Right lobe of liver (tissue), 6 donors: ENCODE measurements around the gene FAM32A. TPM values are rescaled to one million over a fixed set of nuclear protein-coding genes. Genes with fewer than 3 reads are reported as not detected.

ENCODE experiments used
- ATAC-seq, 4 donors: fragments of 200-7000 bp; cut with Tn5 transposase; one replicate each; pipeline ENCODE4 v1.9.1; 2020; ENCODE audit warnings: mild to moderate bottlenecking in 4 of 4, moderate library complexity in 4 of 4
- DNase-seq, 3 donors: peaks; one replicate each; pipeline ENCODE4 v3.0.0-alpha.2; 2020
- H3K27ac ChIP-seq, 3 donors: fragments of 200-600 bp; one replicate each; pipeline ENCODE4 v1.8.0; 2022
- H3K27me3 ChIP-seq, 2 donors: fragments of 200-600 bp; one replicate each; pipeline ENCODE4 v1.8.0; 2022
- H3K36me3 ChIP-seq, 4 donors: fragments of 200-600 bp; sonication (generic) in 1 of 4; one replicate each; pipeline versions ENCODE4 v1.5.1 to v1.8.0; 2017 to 2022; ENCODE audit warnings: control low read depth in 1 of 4
- H3K4me1 ChIP-seq, 4 donors: fragments of 200-600 bp; sonication (generic) in 1 of 4; one replicate each; pipeline versions ENCODE4 v1.5.1 to v1.8.0; 2017 to 2022; ENCODE audit warnings: control low read depth in 1 of 4
- H3K4me3 ChIP-seq, 3 donors: fragments of 200-600 bp; one replicate each; pipeline ENCODE4 v1.8.0; 2022
- H3K9me3 ChIP-seq, 4 donors: fragments of 200-600 bp; sonication (generic) in 1 of 4; one replicate each; pipeline versions ENCODE4 v1.5.1 to v1.8.0; 2017 to 2022; ENCODE audit warnings: control low read depth in 1 of 4
- POLR2A ChIP-seq: fragments of 450-650 bp; IDR thresholded peaks from one replicate; pipeline ENCODE4 v1.6.1; 2017; ENCODE audit warnings: antibody characterized with exemption, mild to moderate bottlenecking
- WGBS: methylation state at CpG from one replicate; pipeline ENCODE4 v1.1.6; 2018; ENCODE audit warnings: low coverage, low lambda C conversion rate; ENCODE audit not compliant: insufficient coverage; ENCODE audit errors: missing lambda C conversion rate; 5-methylcytosine and 5-hydroxymethylcytosine counted together
- intact Hi-C, 2 donors: fragments of 100-400 bp; cut with DNase I; formaldehyde crosslinking; loops; one replicate each; pipeline versions ENCODE4 v1.11.2 to v1.14.1; 2022
- total RNA-seq, 6 experiments: library from RNA; depleted of rRNA in 2 of 6; stranded (reverse); fragments of >200 nt in 2 of 6; fragmentation: NEBNext Ultra II Directional in 3 of 6; extraction: Animal tissue kit (Norgen Biotek cat#: 25700) in 3 of 6; gene quantifications; one replicate each; pipeline versions ENCODE4 v1.1.0 to v1.2.4, GENCODE V29; 2016 to 2023
- TF ChIP-seq, protein P1 (sequence below), 4 donors: fragments of 200-600 bp in 3 of 4; fragments of 450-650 bp in 1 of 4; IDR thresholded peaks; one replicate each; pipeline versions ENCODE4 v1.5.1 to v1.8.0; 2016 to 2022; ENCODE audit warnings: antibody characterized with exemption in 4 of 4, mild to moderate bottlenecking in 2 of 4
- donor health status: DM: no; HTN: yes; CAD: no.
- donor health status: DM: no; HTN: no; CAD: no.
- donor health status: DM: no; HTN: no; CAD: no.
- donor health status: DM: no; HTN: yes; CAD: no.
- donor health status: DM: no; HTN: yes; CAD: no.

FAM32A gene
- total RNA-seq, 6 experiments from 2014 or later, result 32.1 to 65.8 (median 37.5) TPM

DNA sequence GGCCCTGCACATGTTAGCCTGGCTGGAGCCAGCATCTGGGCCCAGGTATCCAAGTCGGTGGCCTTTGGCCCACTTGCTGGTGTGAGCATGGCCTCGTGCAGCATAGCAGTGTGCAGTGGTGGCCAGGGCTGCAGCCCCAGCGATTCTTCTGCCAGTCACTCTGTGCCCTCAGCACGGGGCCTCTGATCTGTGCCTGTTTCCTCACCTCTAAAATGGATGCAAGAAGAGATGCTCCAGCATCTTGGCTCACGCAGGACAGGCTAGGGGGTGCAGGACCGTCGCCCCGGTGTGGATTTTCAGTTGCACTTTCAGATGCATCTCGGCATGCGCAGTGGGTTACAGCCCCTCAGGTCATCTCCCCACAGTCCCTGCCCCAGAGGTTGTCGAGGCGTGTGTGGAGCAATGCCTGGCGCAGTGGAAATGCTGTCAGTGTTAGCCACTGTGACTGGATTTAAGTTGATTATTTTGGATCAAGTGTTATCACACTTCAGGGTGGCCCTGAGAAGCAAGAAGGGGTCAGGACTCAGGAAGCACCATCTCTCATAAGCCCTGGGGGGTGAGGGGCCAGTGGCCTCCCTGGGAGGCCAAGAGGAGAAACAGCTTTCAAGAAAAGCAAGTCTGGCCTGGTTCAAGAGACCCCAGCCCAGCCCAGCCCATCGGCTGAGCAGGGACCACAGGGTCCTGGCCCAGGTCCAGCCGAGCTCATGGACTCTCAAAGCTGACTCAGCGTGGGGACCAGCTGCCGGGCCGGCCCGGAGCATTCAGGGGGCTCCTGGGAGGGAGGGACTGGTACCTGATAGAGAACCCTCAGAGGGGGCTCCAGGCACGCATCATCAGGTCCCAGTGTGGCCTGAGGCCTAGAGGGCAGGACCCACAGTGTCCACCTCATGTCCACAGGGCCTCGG lies 40.3 kb downstream of the FAM32A start:
- 100% methylated on average over 2 of the region's 21 CpGs for WGBS
- Histone ChIP-seq H3K4me3 (no peak overlapping the region), H3K4me1 (no peaks in the 10 kb centered on the region), H3K27me3 (no peaks in the 10 kb centered on the region), H3K27ac (no peak overlapping the region), H3K36me3 (peaks cover 0 to 70% (median 39%) of the 10 kb centered on the region in 4 donors), H3K9me3 (no peaks in the 10 kb centered on the region)
- TF ChIP-seq POLR2A, result no peak
- TF ChIP-seq, protein P1, sequence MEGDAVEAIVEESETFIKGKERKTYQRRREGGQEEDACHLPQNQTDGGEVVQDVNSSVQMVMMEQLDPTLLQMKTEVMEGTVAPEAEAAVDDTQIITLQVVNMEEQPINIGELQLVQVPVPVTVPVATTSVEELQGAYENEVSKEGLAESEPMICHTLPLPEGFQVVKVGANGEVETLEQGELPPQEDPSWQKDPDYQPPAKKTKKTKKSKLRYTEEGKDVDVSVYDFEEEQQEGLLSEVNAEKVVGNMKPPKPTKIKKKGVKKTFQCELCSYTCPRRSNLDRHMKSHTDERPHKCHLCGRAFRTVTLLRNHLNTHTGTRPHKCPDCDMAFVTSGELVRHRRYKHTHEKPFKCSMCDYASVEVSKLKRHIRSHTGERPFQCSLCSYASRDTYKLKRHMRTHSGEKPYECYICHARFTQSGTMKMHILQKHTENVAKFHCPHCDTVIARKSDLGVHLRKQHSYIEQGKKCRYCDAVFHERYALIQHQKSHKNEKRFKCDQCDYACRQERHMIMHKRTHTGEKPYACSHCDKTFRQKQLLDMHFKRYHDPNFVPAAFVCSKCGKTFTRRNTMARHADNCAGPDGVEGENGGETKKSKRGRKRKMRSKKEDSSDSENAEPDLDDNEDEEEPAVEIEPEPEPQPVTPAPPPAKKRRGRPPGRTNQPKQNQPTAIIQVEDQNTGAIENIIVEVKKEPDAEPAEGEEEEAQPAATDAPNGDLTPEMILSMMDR (IDR thresholded peaks at IDR 0.05), result no peak
- no peak for ATAC-seq
- intact Hi-C loops, result no loop called here
- DNase-seq, result peak in 1 of 3 donors; percentile 48

DNA sequence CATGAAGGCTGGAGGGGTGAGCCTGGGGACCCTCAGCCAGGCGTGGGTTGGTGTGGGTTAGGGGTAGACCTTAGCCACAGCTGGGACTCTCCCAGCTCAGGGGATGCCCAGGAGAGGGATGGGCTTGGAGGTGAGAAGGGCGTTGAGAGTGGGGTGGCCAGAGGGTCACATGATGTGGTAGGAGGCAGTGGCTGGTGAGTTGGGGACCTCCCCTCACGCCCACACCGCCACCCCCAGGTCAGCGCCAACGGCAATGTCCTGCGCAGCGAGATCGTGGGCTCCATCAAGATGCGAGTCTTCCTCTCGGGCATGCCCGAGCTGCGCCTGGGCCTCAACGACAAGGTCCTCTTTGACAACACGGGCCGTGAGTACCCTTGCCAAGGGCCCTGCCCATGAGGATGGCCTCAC lies 41.0 kb downstream of the FAM32A start:
- no peaks in the 10 kb centered on the region for H3K27me3 ChIP-seq
- no peak for TF ChIP-seq POLR2A
- TF ChIP-seq, protein P1 (IDR thresholded peaks at IDR 0.05), result no peak
- no peak overlapping the region for H3K4me3 ChIP-seq
- WGBS, result no CpG with 5 or more reads among the region's 16 CpGs
- H3K27ac ChIP-seq, result no peak overlapping the region
- intact Hi-C loops, result no loop called here
- ATAC-seq, result no peak
- peak in 1 of 3 donors; percentile 45 for DNase-seq
- no peaks in the 10 kb centered on the region for H3K4me1 ChIP-seq
- H3K36me3 ChIP-seq, result peaks cover 0 to 73% (median 36%) of the 10 kb centered on the region in 4 donors
- no peaks in the 10 kb centered on the region for H3K9me3 ChIP-seq

DNA sequence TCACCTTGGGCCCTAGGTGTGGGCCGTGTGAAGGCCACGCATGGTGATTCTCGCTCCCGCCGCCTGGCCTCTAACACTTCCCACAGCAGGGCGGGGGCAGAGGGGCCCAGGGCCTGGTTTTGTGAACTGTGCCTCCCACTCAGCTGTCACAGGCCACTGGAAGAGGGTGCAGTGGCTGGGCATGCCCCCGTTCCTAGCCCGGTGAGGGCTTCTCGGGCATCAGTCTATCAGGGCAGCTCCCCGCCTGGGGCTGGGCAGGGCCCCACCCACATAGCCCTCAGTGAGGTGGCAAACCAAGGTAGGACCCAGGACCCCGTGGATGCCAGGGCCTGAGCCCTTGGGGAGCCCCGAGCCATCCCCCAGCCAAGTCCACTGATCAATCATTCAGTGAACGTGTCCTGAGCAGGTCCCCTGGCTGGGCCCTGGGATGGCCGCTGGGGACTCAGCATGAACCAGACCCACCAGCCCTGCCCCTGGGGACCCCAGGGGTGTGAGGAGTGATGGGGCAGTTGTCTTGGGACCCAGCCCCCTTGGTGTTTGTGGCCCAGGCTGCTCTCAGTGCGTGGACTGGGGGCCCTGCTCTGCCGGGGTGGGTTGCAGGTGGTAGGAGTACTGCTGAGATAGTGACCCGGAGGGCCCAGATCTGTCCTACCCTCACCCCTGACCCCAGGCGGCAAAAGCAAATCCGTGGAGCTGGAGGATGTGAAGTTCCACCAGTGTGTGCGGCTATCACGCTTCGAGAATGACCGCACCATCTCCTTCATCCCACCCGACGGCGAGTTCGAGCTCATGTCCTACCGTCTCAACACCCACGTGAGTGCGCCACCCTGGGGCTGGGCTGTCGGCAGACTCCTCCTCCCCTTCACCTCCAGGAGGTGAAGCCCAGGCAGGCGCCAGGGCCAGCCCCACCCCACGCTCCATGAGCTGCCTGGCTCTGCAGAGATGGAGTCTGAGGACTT lies 41.9 kb downstream of the FAM32A start:
- DNase-seq, result no peak
- TF ChIP-seq, protein P1 (IDR thresholded peaks at IDR 0.05), result no peak
- TF ChIP-seq POLR2A, result no peak

DNA sequence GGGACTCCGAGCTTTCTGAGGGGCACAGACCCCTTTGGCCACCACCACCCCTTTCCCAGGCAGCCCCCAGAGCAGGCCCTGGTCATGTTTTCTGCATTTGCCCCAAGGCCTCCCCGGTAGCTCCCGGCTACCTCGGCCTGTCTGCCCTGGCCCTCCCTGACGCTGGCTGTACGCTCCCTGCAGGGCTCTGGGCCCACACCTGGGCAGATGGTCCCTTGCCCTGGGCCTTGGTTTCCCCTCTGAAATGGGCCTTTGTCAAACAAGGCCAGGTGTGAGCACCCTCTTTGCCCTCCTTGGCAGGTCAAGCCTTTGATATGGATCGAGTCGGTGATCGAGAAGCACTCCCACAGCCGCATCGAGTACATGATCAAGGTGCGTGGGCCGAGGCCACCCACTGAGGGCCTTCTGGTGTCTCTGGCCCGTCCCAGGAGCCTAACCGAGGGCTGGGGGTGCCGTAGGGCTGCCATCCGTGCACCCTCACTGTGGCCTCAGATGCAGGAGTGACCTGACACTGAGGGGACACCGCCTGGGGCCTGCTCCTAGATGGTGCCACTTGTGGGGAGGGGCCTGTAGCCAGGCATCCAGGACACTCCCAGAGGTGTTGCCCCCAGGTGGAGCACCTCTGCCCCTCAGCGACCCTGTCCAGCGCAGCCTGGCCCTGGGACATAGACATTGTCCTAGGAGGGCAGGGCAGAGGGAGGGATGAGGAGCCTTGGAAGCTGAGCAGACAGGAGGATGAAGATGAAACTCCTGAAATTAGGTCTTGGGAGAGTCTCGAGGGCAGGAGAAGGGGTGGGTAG lies 42.8 kb downstream of the FAM32A start:
- TF ChIP-seq POLR2A, result no peak
- TF ChIP-seq, protein P1 (IDR thresholded peaks at IDR 0.05), result no peak
- Histone ChIP-seq H3K4me3 (no peak overlapping the region), H3K4me1 (no peaks in the 10 kb centered on the region), H3K27ac (no peak overlapping the region), H3K36me3 (peaks cover 0 to 87% (median 30%) of the 10 kb centered on the region in 4 donors), H3K9me3 (no peaks in the 10 kb centered on the region), H3K27me3 (no peaks in the 10 kb centered on the region)
- intact Hi-C loops, result no loop called here
- 100% methylated on average over 2 of the region's 21 CpGs for WGBS
- DNase-seq (no peak), ATAC-seq (no peak)

More for the DNA sequence above, 41.9 kb downstream of the FAM32A start:
- Histone ChIP-seq H3K4me1 (no peaks in the 10 kb centered on the region), H3K27ac (no peak overlapping the region), H3K4me3 (no peak overlapping the region), H3K9me3 (no peaks in the 10 kb centered on the region), H3K36me3 (peaks cover 0 to 83% (median 33%) of the 10 kb centered on the region in 4 donors), H3K27me3 (no peaks in the 10 kb centered on the region)
- intact Hi-C loops, result no loop called here
- no CpG with 5 or more reads among the region's 33 CpGs for WGBS
- ATAC-seq, result peak in 1 of 4 donors; percentile 7
